GM18868 (cell line): Measurements from ENCODE around the gene GADD45B.
"Not testable (repeated sequence)": the region's sequence is repeated elsewhere in the genome, so short reads cannot be mapped to it uniquely, and the experiment has no call there.

Experiments used
- ATAC-seq: cut with Tn5 transposase; IDR thresholded peaks from one replicate; pipeline ENCODE4 v1.9.1; 2021; ENCODE audit warnings: mild to moderate bottlenecking, moderate library complexity; ENCODE audit not compliant: unreplicated experiment

The GADD45B gene

DNA sequence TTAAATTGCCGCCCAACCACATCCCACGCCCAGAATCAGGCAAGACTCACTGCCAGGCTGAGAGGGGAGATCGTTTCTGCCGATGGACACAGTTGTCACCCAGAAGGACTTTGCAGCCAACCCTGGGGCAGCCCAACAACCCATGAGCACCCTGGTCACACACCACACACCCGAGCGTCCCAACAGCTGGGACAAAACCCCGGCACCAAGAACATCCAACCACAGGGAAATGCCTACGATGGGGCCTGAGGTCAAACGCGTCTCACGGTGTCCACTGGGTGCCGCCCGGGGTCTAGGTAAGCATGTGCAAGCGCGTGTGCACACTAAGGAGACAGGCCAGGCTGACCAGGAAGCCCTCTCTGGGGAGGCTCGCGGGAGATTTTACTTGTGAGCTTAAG is 32.1 kb upstream of the GADD45B start:
- ATAC-seq, result no peak

GRCh38 chr19:2444251-2445002 is 31.5 kb upstream of the GADD45B start:
- no peak for ATAC-seq

DNA sequence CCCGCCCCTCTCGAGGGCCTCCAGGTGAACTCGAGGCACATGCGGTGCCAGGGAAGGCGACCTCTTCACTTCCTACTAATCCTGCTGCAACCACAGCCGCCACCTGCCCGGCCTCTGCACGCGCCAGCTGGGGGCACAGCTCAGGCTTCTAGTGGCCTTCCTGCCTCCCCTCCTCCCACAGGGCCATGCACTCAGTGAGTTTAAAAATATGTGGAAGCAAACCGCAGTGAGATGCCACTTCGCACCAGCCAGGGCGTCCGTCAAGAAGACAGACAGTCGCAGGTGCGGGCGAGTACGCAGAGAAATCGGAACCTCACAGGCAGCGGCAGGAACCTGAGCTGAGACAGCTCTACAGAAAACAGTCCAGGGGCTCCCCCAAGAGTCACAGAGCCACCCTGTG is 29.5 kb upstream of the GADD45B start:
- ATAC-seq, result no peak

GRCh38 chr19:2449019-2449418 is 26.9 kb upstream of the GADD45B start:
- no peak for ATAC-seq

DNA sequence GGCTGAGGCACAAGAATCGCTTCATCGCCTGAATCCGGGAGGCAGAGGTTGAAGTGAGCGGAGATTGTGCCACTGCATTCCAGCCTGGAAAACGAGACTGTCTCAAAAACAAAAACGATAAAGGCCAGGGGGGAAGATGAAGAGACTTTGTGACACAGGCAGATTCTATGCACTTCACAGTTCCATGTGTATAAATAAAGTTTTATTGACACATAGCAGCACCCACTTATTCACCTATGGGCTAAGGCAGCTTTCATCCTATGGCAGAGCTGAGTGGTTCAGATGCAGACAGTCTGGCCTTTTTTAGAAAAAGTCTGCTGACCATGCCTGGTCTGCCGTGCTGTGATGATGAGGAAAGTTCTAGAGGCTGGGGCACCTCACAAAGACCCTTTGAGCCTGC is 24.8 kb upstream of the GADD45B start:
- ATAC-seq, result no peak

DNA sequence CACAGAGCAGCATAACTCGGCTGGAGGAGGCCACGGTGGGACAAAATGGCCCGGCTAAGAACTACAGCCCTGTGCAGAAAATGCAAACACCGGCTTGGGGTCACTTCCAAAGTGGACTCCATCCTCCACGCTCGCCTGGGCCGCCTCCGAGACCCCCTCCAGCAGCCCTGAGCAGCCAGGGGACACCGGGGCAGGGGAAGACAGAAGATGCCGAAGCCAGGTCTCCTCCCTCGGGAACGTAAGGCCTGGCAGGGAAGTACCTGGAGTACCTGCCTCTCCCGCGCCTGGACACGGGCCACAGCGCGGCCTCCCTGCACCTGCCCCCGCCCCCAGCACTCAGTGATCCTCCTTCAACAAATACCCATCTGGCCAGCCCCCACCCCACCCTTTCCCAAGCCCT is 24.2 kb upstream of the GADD45B start:
- ATAC-seq, result no peak

- ATAC-seq, result no peak
Observed at GRCh38 chr19:2453431-2454025, 22.4 kb upstream of the GADD45B start.

DNA sequence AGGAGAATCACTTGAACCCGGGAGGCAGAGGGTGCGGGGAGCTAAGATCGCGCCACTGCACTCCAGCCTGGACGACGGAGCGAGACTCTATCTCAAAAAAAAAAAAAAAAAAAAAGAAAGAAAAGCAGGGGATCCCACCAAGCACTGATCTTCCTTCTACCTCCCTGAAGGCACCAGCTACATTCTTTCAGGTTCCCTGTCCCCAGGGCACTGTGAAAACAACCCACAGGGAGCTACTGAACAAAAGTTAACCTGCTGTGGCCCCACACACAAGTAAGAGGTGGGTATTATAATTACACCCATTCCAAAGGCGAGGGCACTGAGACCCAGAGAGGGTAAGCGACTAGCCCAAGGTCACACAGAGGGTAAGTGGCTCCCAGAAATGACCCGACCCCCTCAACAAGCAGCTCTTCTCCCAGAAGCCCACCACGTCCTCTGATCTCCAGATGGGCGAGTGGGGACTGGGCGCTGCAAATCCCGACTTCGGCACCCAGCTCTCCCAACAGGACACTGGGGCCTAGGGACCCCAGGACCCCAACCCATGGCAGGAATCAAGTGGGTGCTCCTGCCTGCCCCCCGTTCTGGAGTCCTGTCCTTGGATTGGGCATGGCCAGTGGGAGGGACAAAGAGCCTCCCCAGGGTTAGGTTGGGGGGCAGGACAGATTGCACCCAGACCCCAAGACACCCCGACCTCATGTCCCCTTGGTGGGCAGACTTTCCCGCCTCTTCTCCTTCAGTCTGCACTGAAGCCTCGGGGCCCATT is 21.5 kb upstream of the GADD45B start:
- no peak for ATAC-seq

DNA sequence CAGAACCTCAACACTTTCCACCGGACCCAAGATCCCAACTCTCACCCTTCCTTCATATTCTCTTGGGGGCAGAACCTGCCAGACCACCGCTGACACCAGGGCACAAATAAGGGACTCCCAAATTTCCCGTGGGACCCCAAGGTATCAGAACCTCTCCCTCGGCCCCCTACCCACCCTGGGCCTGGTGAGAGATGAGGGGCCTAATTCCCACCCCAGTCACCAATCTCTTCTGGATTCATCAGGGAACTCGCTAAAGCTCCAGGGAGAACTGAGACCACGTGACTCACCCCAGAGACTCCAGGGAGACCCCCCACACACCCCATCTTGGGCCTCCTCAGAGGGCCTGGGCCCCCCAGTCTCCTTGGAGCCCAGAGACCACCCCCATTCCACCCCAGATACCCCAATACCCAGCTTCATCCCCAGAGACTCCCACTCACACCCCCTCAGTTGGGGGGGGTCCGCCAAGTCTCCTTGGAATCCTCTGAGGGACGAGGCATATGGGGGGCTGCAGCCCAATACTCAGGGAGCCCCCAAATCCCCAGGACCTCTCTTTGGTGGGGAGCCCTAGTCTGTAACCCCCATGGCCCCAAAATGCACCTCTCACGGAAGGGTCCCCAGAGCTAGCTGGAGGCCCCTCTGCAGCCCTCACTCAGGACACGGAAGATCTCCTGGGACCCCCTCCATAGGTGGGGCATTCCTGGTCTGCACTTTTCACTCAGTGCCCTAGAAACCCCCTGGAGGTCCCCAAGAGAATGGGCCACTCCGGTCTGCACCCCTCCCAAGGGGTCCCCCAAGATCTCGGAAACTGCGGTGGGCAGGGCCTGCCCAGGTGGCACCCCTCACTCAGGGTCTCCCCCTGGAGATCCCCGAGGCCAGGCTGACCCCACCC is 20.7 kb upstream of the GADD45B start:
- no peak for ATAC-seq

GRCh38 chr19:2455851-2456570 is 19.9 kb upstream of the GADD45B start:
- peak; percentile 38 for ATAC-seq

DNA sequence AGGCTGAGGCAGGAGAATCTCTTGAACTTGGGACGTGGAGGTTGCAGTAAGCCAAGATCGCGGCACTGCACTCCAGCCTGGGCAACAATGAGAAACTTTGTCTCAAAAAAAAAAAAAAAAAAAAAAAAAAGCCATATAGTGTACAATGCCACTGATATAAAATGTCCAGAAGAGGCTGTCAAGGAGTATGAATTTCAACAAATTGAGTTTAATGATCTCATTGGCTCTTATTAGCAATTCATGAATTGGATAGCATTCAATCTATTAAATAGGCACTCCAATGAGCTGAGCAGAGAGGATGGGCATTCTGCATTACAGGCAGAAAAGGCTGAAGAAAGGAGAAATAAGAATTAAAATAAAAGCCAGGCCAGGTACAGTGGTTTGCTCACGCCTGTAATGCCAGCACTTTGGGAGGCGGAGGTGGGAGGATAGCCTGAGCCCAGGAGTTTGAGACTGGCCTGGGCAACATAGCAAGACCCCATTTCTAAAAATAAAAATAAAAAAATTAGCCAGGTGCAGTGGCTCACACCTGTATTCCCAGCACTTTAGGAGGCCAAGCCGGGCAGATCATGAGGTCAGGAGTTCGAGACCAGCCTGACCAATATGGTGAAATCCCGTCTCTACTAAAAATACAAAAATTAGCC is 18.4 kb upstream of the GADD45B start:
- no peak for ATAC-seq

- ATAC-seq, result no peak
Observed at GRCh38 chr19:2458054-2458453, 17.9 kb upstream of the GADD45B start.

DNA sequence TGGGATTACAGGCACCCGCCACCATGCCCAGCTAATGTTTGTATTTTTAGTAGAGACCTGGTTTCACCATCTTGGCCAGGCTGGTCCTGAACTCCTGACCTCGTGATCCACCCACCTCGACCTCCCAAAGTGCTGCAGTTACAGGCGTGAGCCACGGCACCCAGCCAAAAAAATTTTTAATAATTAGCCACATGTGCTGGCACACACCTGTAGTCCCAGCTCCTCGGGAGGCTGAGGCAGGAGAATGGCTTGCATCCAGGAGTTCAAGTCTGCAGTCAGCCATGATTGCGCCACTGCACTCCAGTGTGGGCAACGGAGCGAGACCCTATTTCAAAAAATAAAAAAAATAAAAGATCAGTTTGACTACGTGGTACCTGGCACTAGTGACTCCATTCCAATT is 17.2 kb upstream of the GADD45B start:
- not testable (repeated sequence) for ATAC-seq

GRCh38 chr19:2460245-2460644 is 15.7 kb upstream of the GADD45B start:
- ATAC-seq, result no peak

DNA sequence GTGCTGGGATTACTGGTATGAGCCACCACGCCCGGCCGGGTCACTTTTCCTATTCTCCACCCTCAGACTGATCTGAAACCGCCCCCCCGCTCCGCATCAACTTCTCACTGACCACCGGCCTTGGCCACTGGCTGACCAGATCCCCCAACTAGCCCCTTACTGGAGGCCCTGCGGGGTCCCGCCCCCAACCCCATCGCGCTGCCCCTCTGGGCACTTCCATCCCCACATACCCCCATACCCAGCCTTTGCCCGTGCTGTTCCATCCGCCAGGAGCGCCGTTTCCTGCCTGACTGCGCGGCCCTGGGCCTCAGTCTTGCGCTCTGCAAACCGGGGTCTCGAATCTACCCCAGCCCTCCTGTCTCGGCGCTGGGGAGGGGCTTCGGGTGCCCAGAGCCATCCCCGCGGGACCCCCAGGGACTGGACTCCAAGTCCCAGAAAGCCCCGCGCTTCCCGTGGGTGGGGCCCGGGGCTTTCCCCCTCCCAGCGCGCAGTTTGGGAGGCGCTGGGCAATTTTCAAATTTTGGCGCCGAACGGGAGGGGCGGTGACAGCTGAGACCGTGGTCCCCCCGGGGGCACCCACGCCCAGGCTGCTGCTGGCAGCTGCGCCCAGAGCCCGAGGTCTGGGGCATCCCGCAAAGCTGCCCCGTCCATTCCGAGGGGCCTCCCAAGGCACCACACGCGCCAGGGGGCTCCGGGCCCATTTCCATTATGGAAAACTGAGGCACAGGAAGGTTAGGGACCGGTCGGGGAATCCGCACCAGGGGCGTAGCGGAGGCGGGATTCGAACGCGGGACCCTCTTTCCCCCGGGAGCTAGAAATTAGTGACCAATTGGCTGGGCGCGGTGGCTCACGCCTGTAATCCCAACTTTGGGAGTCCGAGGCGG is 13.9 kb upstream of the GADD45B start:
- ATAC-seq, result no peak

DNA sequence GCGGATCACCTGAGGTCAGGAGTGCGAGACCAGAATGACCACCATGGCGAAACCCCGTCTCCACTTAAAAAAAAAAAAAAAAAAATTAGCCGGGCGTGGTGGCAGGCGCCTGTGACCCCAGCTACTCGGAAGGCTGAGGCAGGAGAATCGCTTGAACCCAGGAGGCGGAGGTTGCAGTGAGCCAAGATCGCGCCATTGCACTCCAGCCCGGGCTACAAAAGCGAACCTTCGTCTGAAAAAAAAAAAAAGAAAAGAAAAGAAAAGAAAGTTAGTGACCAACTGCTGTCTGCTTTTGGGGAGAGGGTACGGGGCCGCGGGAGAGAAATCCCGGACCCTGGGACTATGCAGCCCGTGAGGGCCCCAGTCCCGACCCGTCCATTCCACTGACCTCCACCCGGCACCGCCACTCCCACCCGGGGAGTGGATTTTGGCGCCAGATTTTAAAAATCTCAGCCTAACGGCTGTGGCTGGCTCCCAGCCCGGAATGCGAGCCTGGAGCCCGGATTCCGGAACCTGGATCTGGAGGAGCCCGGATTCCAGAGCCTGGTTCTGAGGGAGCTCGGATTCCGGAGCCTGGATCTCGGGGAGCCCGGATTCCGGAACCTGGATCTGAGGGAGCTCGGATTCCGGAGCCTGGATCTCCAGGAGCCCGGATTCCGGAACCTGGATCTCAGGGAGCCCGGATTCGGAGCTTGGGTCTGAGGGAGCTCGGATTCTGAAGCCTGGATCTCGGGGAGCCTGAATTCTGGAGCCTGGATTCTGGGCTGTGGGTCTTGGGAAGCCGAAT is 13.1 kb upstream of the GADD45B start:
- no peak for ATAC-seq

- ATAC-seq, result not testable (repeated sequence)
Observed at GRCh38 chr19:2463694-2464093, 12.2 kb upstream of the GADD45B start.

GRCh38 chr19:2464389-2464788 is 11.5 kb upstream of the GADD45B start:
- ATAC-seq, result no peak
